Ishikawa (cell line): ENCODE results near the gene TCF20.
A peak's percentile ranks its signal among the peaks of the same experiment; 100 is the strongest.

Experiments
- CEBPB ChIP-seq: IDR thresholded peaks from 2 replicates; pipeline ENCODE4 v1.6.1; 2012
- CREB1 ChIP-seq: IDR thresholded peaks from 2 replicates; pipeline ENCODE4 v1.6.1; 2012; ENCODE audit warnings: low read depth
- EGR1 ChIP-seq: IDR thresholded peaks from 2 replicates; pipeline ENCODE4 v1.6.1; 2012
- EP300 ChIP-seq: IDR thresholded peaks from 2 replicates; pipeline ENCODE4 v1.6.1; 2012; ENCODE audit warnings: borderline replicate concordance
- FOXM1 ChIP-seq: IDR thresholded peaks from 2 replicates; pipeline ENCODE4 v1.6.1; 2012; ENCODE audit warnings: low read depth, borderline replicate concordance
- MAX ChIP-seq: IDR thresholded peaks from 2 replicates; pipeline ENCODE4 v1.6.1; 2012
- NFIC ChIP-seq: IDR thresholded peaks from 2 replicates; pipeline ENCODE4 v1.6.1; 2012
- RAD21 ChIP-seq: IDR thresholded peaks from 2 replicates; pipeline ENCODE4 v1.6.1; 2012; ENCODE audit warnings: low read depth
- REST ChIP-seq: IDR thresholded peaks from 2 replicates; pipeline ENCODE4 v1.6.1; 2012; ENCODE audit warnings: low read depth, mild to moderate bottlenecking
- TAF1 ChIP-seq: IDR thresholded peaks from 2 replicates; pipeline ENCODE4 v1.6.1; 2012; ENCODE audit warnings: low read depth, mild to moderate bottlenecking
- TCF12 ChIP-seq: IDR thresholded peaks from 2 replicates; pipeline ENCODE4 v1.6.1; 2012; ENCODE audit warnings: low read depth
- TEAD4 ChIP-seq: IDR thresholded peaks from 2 replicates; pipeline ENCODE4 v1.6.1; 2012
- USF1 ChIP-seq: IDR thresholded peaks from 2 replicates; pipeline ENCODE4 v1.6.1; 2012
- YY1 ChIP-seq: IDR thresholded peaks from 2 replicates; pipeline ENCODE4 v1.6.1; 2012; ENCODE audit warnings: low read depth
- ZBTB7A ChIP-seq: IDR thresholded peaks from 2 replicates; pipeline ENCODE4 v1.6.1; 2012; ENCODE audit warnings: low read depth

Gene TCF20

GRCh38 chr22:42270510-42271190 is at the start of gene TCF20:
TCF20 (minus strand) TSS chr22:42270653; CDS start chr22:42215305, 55,348 bp downstream.
- TF ChIP-seq TAF1 (0 out of 2 replicates have a peak, but pooled peaks have one; percentile 43), CEBPB (no peak), MAX (peak; percentile 88), FOXM1 (no peak), TEAD4 (no peak), ZBTB7A (0 out of 2 replicates have a peak, but pooled peaks have one; percentile 19), EGR1 (no peak), NFIC (peak; percentile 41; the same call in 1 of the 2 replicates), USF1 (peak; percentile 93)

GRCh38 chr22:42319386-42319785 is 48.9 kb upstream of the TCF20 start:
- TF ChIP-seq TCF12 (no peak), TEAD4 (no peak), TAF1 (no peak), RAD21 (no peak), YY1 (no peak), CEBPB (no peak), EP300 (no peak), EGR1 (no peak), ZBTB7A (no peak), NFIC (no peak), CREB1 (no peak), REST (no peak), FOXM1 (no peak), MAX (no peak), USF1 (no peak)

- no peak for TF ChIP-seq TAF1
- no peak for TF ChIP-seq TEAD4
- TF ChIP-seq TCF12: no peak
- TF ChIP-seq EP300: no peak
- no peak for TF ChIP-seq ZBTB7A
- no peak for TF ChIP-seq MAX
These were observed 48.5 kb upstream of the TCF20 start for GRCh38 chr22:42318967-42319366.

GRCh38 chr22:42317691-42318547 is 47.5 kb upstream of the TCF20 start:
- TF ChIP-seq ZBTB7A (no peak), FOXM1 (no peak), NFIC (peak; percentile 72), EP300 (peak; percentile 66)

- TF ChIP-seq NFIC: 0 out of 2 replicates have a peak, but pooled peaks have one; percentile 7
- 0 out of 2 replicates have a peak, but pooled peaks have one; percentile 12 for TF ChIP-seq ZBTB7A
- TF ChIP-seq TCF12: no peak
- TF ChIP-seq CREB1: no peak
These were observed 46.6 kb upstream of the TCF20 start for GRCh38 chr22:42317008-42317407.

- TF ChIP-seq YY1: no peak
- no peak for TF ChIP-seq USF1
- TF ChIP-seq TEAD4: no peak
These were observed 44.9 kb upstream of the TCF20 start for GRCh38 chr22:42315392-42315756.

- TF ChIP-seq USF1 (no peak), MAX (no peak), FOXM1 (no peak), CEBPB (no peak)
These were observed 44.4 kb upstream of the TCF20 start for GRCh38 chr22:42314709-42315391.
